Panc1 (cell line): ENCODE results near the gene ELMO1. TPM values are rescaled to one million over a fixed set of nuclear protein-coding genes. Genes with fewer than 3 reads are reported as not detected.

ENCODE experiments used
- ATAC-seq: fragments of 200-7000 bp; cut with Tn5 transposase; 2 replicates; pipeline ENCODE4 v1.9.1; 2020; ENCODE audit warnings: mild to moderate bottlenecking, moderate library complexity
- BruUV-seq: library from RNA; stranded (reverse); fragments of 400-500 nt; replicated peaks from 2 replicates; lab custom pipeline; 2021; lab: Mats Ljungman, UMichigan
- CTCF ChIA-PET: fragments of 300-600 bp; sonication (Branson Sonifier 250); formaldehyde crosslinking; loops from one replicate; lab custom pipeline; 2022; ENCODE audit warnings: antibody characterized with exemption; lab: Charles Lee
- POLR2A ChIA-PET: fragments of 300-600 bp; sonication (Branson Sonifier 250); formaldehyde crosslinking; loops from one replicate; lab custom pipeline; 2022; ENCODE audit warnings: antibody characterized with exemption; lab: Charles Lee
- DNase-seq: peaks from one replicate; pipeline ENCODE4 v3.0.0-alpha.2; 2010; ENCODE audit warnings: low read depth, low spot score
- H3K27ac ChIP-seq: 2 replicates; pipeline ENCODE4 v1.5.1; 2011; ENCODE audit warnings: mild to moderate bottlenecking, low read length, inconsistent platforms
- H3K27me3 ChIP-seq: fragments of 200-500 bp; sonication (Bioruptor generic); 2 replicates; pipeline ENCODE4 v1.6.0; 2014; ENCODE audit warnings: low read length, inconsistent platforms; ENCODE audit not compliant: control insufficient read depth, insufficient read depth
- H3K36me3 ChIP-seq: fragments of 200-500 bp; sonication (Bioruptor generic); 2 replicates; pipeline ENCODE4 v1.5.1; 2014; ENCODE audit warnings: inconsistent platforms, mild to moderate bottlenecking, low read length, moderate library complexity; ENCODE audit not compliant: control insufficient read depth, insufficient read depth
- H3K4me1 ChIP-seq: 2 replicates; pipeline ENCODE4 v1.5.1; 2011; ENCODE audit warnings: inconsistent platforms, mild to moderate bottlenecking, low read length, moderate library complexity; ENCODE audit not compliant: control insufficient read depth, insufficient read depth
- H3K4me3 ChIP-seq, 2 experiments: 2 replicates each; pipeline ENCODE4 v1.5.1; 2011 to 2012; ENCODE audit warnings: low read depth in 2 of 2, low read length in 2 of 2, mild to moderate bottlenecking in 2 of 2, inconsistent platforms in 1 of 2, moderate library complexity in 1 of 2
- H3K9me3 ChIP-seq: fragments of 200-500 bp; sonication (Bioruptor generic); 2 replicates; pipeline ENCODE4 v1.5.1; 2014; ENCODE audit warnings: low read depth, mild to moderate bottlenecking, inconsistent platforms, low read length, moderate library complexity; ENCODE audit not compliant: control insufficient read depth, insufficient read depth
- POLR2AphosphoS5 ChIP-seq: IDR thresholded peaks from 2 replicates; pipeline ENCODE4 v1.6.1; 2012; ENCODE audit warnings: mild to moderate bottlenecking, low read depth, low read length, moderate library complexity
- SIN3A ChIP-seq: IDR thresholded peaks from 2 replicates; pipeline ENCODE4 v1.6.1; 2012; ENCODE audit warnings: low read depth, mild to moderate bottlenecking, low read length, moderate library complexity, borderline replicate concordance; ENCODE audit not compliant: insufficient read depth
- TCF7L2 ChIP-seq: IDR thresholded peaks from 2 replicates; pipeline ENCODE4 v1.6.1; 2011; ENCODE audit warnings: mild to moderate bottlenecking, low read depth, low read length, inconsistent platforms
- in situ Hi-C: cut with HindIII; loops from 2 replicates; pipeline ENCODE4 v1.10.0; 2016; ENCODE audit warnings: low sequenced_read_pairs, low pct_unique_long_range_greater_than_20kb
- intact Hi-C: fragments of 100-400 bp; cut with micrococcal nuclease; formaldehyde crosslinking; loops from one replicate; pipeline ENCODE4 v1.10.0; 2022; ENCODE audit not compliant: unreplicated experiment
- total RNA-seq: library from RNA; stranded (reverse); gene quantifications from one replicate; pipeline ENCODE4 v1.2.1, GENCODE V29; 2021; ENCODE audit not compliant: unreplicated experiment
- TF ChIP-seq, protein P1 (sequence below), 2 experiments: IDR thresholded peaks; 2 replicates each; pipeline ENCODE4 v1.6.1; 2011 to 2012; ENCODE audit warnings: low read depth in 2 of 2, control low read depth in 1 of 2, low read length in 1 of 2, mild to moderate bottlenecking in 1 of 2, moderate library complexity in 1 of 2; ENCODE audit not compliant: insufficient read depth in 1 of 2
- TF ChIP-seq, protein P2 (sequence below): fragments of 450-650 bp; IDR thresholded peaks from 2 replicates; pipeline ENCODE4 v1.5.1; 2017; ENCODE audit warnings: mild to moderate bottlenecking

The ELMO1 gene
- total RNA-seq, 1 experiment from 2014 or later: 0.80 TPM

DNA sequence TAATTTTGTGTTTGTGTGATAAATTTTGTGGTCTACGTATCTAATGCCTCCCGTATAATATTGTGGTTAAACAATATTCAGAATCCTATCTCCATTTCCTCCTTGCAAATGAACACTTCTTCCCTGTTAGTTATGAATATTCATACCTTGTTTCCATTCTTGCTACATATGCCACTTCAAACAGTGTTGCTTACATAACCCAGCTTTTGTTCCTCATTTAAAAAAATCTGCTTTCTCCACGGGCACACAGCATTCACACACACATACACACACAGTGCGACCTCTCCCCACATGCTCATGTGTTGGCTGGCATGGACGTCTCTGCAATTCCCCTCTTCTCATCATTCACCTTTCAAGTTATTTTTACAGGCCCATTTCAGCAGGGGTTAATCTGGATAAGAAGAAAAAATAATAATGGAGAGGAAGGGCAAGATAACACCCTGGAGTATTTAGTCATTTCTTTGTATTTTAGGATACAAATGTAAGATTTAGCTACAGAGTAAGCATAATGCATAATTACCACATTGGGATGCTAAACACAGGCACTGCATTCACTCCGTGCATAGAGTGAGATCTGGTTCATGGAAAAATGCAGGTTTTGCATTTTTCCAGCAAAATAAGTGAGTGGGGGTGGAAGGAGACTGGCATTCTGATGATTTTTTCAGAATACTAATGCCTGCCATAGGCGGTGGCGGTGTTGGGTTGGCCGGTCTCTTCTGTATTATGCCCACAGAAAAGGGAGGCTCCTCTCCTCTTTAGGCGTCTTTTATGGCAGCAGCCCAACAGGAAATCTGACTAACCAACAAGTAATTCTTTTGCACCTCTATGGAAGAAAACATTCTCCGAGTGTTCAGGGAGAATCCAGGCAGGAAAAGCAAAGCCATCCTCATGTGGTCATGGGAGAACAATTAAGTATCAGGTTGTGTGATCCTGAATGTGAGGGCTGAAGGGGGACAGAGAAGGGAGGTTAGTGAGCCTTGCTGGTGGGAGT, 31.7 kb upstream of the ELMO1 start:
- TF ChIP-seq TCF7L2 (no peak), POLR2AphosphoS5 (no peak), SIN3A (no peak)
- TF ChIP-seq, protein P1, sequence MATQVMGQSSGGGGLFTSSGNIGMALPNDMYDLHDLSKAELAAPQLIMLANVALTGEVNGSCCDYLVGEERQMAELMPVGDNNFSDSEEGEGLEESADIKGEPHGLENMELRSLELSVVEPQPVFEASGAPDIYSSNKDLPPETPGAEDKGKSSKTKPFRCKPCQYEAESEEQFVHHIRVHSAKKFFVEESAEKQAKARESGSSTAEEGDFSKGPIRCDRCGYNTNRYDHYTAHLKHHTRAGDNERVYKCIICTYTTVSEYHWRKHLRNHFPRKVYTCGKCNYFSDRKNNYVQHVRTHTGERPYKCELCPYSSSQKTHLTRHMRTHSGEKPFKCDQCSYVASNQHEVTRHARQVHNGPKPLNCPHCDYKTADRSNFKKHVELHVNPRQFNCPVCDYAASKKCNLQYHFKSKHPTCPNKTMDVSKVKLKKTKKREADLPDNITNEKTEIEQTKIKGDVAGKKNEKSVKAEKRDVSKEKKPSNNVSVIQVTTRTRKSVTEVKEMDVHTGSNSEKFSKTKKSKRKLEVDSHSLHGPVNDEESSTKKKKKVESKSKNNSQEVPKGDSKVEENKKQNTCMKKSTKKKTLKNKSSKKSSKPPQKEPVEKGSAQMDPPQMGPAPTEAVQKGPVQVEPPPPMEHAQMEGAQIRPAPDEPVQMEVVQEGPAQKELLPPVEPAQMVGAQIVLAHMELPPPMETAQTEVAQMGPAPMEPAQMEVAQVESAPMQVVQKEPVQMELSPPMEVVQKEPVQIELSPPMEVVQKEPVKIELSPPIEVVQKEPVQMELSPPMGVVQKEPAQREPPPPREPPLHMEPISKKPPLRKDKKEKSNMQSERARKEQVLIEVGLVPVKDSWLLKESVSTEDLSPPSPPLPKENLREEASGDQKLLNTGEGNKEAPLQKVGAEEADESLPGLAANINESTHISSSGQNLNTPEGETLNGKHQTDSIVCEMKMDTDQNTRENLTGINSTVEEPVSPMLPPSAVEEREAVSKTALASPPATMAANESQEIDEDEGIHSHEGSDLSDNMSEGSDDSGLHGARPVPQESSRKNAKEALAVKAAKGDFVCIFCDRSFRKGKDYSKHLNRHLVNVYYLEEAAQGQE (IDR thresholded peaks at IDR 0.05; ENCODE audit: insufficient read depth in 1 of 2, low read depth in 2 of 2, low read length in 1 of 2): no peak
- TF ChIP-seq, protein P2, sequence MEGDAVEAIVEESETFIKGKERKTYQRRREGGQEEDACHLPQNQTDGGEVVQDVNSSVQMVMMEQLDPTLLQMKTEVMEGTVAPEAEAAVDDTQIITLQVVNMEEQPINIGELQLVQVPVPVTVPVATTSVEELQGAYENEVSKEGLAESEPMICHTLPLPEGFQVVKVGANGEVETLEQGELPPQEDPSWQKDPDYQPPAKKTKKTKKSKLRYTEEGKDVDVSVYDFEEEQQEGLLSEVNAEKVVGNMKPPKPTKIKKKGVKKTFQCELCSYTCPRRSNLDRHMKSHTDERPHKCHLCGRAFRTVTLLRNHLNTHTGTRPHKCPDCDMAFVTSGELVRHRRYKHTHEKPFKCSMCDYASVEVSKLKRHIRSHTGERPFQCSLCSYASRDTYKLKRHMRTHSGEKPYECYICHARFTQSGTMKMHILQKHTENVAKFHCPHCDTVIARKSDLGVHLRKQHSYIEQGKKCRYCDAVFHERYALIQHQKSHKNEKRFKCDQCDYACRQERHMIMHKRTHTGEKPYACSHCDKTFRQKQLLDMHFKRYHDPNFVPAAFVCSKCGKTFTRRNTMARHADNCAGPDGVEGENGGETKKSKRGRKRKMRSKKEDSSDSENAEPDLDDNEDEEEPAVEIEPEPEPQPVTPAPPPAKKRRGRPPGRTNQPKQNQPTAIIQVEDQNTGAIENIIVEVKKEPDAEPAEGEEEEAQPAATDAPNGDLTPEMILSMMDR: no peak
- intact Hi-C loops: no loop called here
- ChIA-PET POLR2A (interaction anchor here (0.6 kb wide), 1 partner anchor 206 kb away, joined by 7 read pairs; no protein-coding TSS in a partner anchor), CTCF (no interaction called here)
- Histone ChIP-seq H3K9me3 (no peaks in the 10 kb centered on the region), H3K4me1 (no peaks in the 10 kb centered on the region), H3K36me3 (no peaks in the 10 kb centered on the region), H3K27ac (no peak overlapping the region), H3K27me3 (no peaks in the 10 kb centered on the region), H3K4me3 (no peak overlapping the region)
- ATAC-seq (no peak), DNase-seq (no peak)
- BruUV-seq: no TSS peak
- in situ Hi-C loops: no loop called here

DNA sequence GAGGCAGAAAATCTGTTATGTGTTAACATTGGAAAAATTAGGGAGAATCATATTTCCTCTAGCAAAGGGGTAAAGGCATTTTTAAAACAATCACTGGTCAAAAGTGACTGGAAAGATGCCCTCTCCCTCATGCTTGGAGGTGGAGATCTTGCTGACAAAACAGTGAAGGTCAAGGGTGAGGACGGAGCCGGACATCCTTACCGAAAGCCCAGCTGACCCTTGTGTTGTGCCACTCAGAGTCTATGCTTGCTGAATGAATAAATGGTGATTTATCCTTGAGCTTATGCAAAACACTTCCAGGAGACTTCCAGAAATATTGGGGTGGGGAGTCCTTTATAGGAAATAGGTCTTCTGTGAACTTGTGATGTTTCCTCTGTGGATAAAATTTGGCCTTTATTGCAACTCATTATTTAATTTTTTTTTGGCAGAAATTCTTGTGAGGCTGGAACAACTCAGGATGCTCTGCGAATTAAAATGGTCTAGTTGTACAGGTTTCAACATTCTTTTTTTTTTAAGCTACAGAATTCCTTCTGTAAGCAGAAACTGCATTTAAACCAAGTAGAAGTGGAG, 28.3 kb upstream of the ELMO1 start:
- no TSS peak for BruUV-seq

More for the DNA sequence above, 28.3 kb upstream of the ELMO1 start:
- intact Hi-C loops: no loop called here
- H3K36me3 ChIP-seq: no peaks in the 10 kb centered on the region
- no peaks in the 10 kb centered on the region for H3K4me1 ChIP-seq
- TF ChIP-seq POLR2AphosphoS5 (no peak), SIN3A (no peak), TCF7L2 (no peak)
- TF ChIP-seq, protein P1 (IDR thresholded peaks at IDR 0.05; ENCODE audit: insufficient read depth in 1 of 2, low read depth in 2 of 2, low read length in 1 of 2): no peak
- TF ChIP-seq, protein P2: no peak
- no peaks in the 10 kb centered on the region for H3K9me3 ChIP-seq
- no peak overlapping the region for H3K4me3 ChIP-seq
- no peak for DNase-seq
- CTCF ChIA-PET: no interaction called here
- H3K27ac ChIP-seq: no peak overlapping the region
- no peak for ATAC-seq
- in situ Hi-C loops: no loop called here
- POLR2A ChIA-PET: no interaction called here
- H3K27me3 ChIP-seq: peaks cover 2% of the 10 kb centered on the region
